Measurements from ENCODE around the gene CARD11. TPM values are rescaled to one million over a fixed set of nuclear protein-coding genes. Genes with fewer than 3 reads are reported as not detected.

Gene CARD11
- total RNA-seq, 1 donor from 2014 or later: 5.7 TPM

GRCh38 chr7:3019801-3020200, 23.9 kb downstream of the CARD11 start:
- Histone ChIP-seq H3K9me3 (peaks cover 4% of the 10 kb centered on the region), H3K27ac (no peak overlapping the region), H3K4me1 (no peaks in the 10 kb centered on the region), H3K36me3 (no peaks in the 10 kb centered on the region), H3K4me3 (no peak overlapping the region), H3K27me3 (ENCODE audit: low read depth) (no peaks in the 10 kb centered on the region)
- intact Hi-C loops (cut with DNase I): no loop called here
- ATAC-seq (no peak), DNase-seq (no peak)
- no peak for TF ChIP-seq CTCF (IDR thresholded peaks at IDR 0.05)

- Histone ChIP-seq H3K27ac (no peak overlapping the region), H3K4me1 (no peaks in the 10 kb centered on the region), H3K36me3 (no peaks in the 10 kb centered on the region), H3K9me3 (no peaks in the 10 kb centered on the region), H3K27me3 (ENCODE audit: low read depth) (no peaks in the 10 kb centered on the region), H3K4me3 (no peak overlapping the region)
- intact Hi-C loops (cut with DNase I): no loop called here
- no peak for TF ChIP-seq CTCF (IDR thresholded peaks at IDR 0.05)
- ATAC-seq (no peak), DNase-seq (no peak)
These were observed 29.5 kb downstream of the CARD11 start for GRCh38 chr7:3013975-3014792.

GRCh38 chr7:3011211-3011852, 32.3 kb downstream of the CARD11 start:
- Histone ChIP-seq H3K9me3 (no peaks in the 10 kb centered on the region), H3K36me3 (no peaks in the 10 kb centered on the region), H3K27ac (no peak overlapping the region), H3K4me3 (no peak overlapping the region), H3K4me1 (no peaks in the 10 kb centered on the region), H3K27me3 (ENCODE audit: low read depth) (no peaks in the 10 kb centered on the region)
- intact Hi-C loops (cut with DNase I): no loop called here
- DNase-seq (no peak), ATAC-seq (no peak)
- TF ChIP-seq CTCF (IDR thresholded peaks at IDR 0.05): no peak

- no peak for TF ChIP-seq CTCF (IDR thresholded peaks at IDR 0.05)
- ATAC-seq: no peak
- H3K36me3 ChIP-seq: no peaks in the 10 kb centered on the region
- no peaks in the 10 kb centered on the region for H3K9me3 ChIP-seq
- H3K27me3 ChIP-seq (ENCODE audit: low read depth): no peaks in the 10 kb centered on the region
- H3K4me1 ChIP-seq: no peaks in the 10 kb centered on the region
- H3K27ac ChIP-seq: no peak overlapping the region
- no peak overlapping the region for H3K4me3 ChIP-seq
- no peak for DNase-seq
- intact Hi-C loops (cut with DNase I): no loop called here
These were observed 33.5 kb downstream of the CARD11 start for GRCh38 chr7:3010161-3010560.

GRCh38 chr7:3009086-3009485, 34.6 kb downstream of the CARD11 start:
- no peak for ATAC-seq
- no peak for DNase-seq
- intact Hi-C loops (cut with DNase I): no loop called here
- no peak for TF ChIP-seq CTCF (IDR thresholded peaks at IDR 0.05)
- no peaks in the 10 kb centered on the region for H3K27me3 ChIP-seq (ENCODE audit: low read depth)
- no peak overlapping the region for H3K4me3 ChIP-seq
- no peak overlapping the region for H3K27ac ChIP-seq
- no peaks in the 10 kb centered on the region for H3K9me3 ChIP-seq
- H3K4me1 ChIP-seq: no peaks in the 10 kb centered on the region
- H3K36me3 ChIP-seq: no peaks in the 10 kb centered on the region
